Esophagus muscularis mucosa (tissue), 4 donors: ENCODE data around the gene PANX2. TPM values are rescaled to one million over a fixed set of nuclear protein-coding genes. Genes with fewer than 3 reads are reported as not detected.
A peak's percentile ranks its signal among the peaks of the same experiment; 100 is the strongest.

Experiments
- DNase-seq: peaks from one replicate; pipeline ENCODE4 v3.0.0-alpha.2; 2017; ENCODE audit errors: extremely low spot score
- H3K27ac ChIP-seq, 4 donors: fragments of 200-600 bp; sonication (generic); replicated peaks in 1 of 4; 1 replicate in 3 of 4; 2 replicates in 1 of 4; pipeline ENCODE4 v1.5.1; 2016 to 2019; ENCODE audit warnings: mild to moderate bottlenecking in 1 of 4
- H3K27me3 ChIP-seq, 4 donors: fragments of 200-600 bp; sonication (generic); one replicate each; pipeline versions ENCODE4 v1.5.1 to v1.6.0; 2016 to 2019
- H3K36me3 ChIP-seq, 4 donors: fragments of 200-600 bp; sonication (generic); one replicate each; pipeline ENCODE4 v1.5.1; 2016 to 2019
- H3K4me1 ChIP-seq, 4 donors: fragments of 200-600 bp; sonication (generic); one replicate each; pipeline ENCODE4 v1.5.1; 2016 to 2019
- H3K4me3 ChIP-seq, 4 donors: fragments of 200-600 bp; sonication (generic); 1 replicate in 2 of 4; 2 replicates in 2 of 4; pipeline ENCODE4 v1.5.1; 2016 to 2019; ENCODE audit warnings: mild to moderate bottlenecking in 4 of 4, moderate library complexity in 1 of 4
- H3K9me3 ChIP-seq, 4 donors: fragments of 200-600 bp; sonication (generic); 1 replicate in 3 of 4; 2 replicates in 1 of 4; pipeline ENCODE4 v1.5.1; 2016 to 2019
- EP300 ChIP-seq: sonication (generic); formaldehyde crosslinking; IDR thresholded peaks from one replicate; pipeline ENCODE4 v1.6.1; 2017; ENCODE audit warnings: antibody characterized with exemption
- POLR2A ChIP-seq: fragments of 450-650 bp; IDR thresholded peaks from one replicate; pipeline ENCODE4 v1.6.1; 2017; ENCODE audit warnings: antibody characterized with exemption, moderate library complexity, mild to moderate bottlenecking, low read depth
- POLR2AphosphoS5 ChIP-seq, 2 donors: sonication (generic); formaldehyde crosslinking; IDR thresholded peaks; one replicate each; pipeline ENCODE4 v1.6.1; 2017; ENCODE audit warnings: antibody characterized with exemption in 2 of 2
- WGBS: methylation state at CpG from one replicate; pipeline ENCODE4 v1.1.5; 2018; 5-methylcytosine and 5-hydroxymethylcytosine counted together
- intact Hi-C: fragments of 100-400 bp; cut with DNase I; formaldehyde crosslinking; loops from one replicate; pipeline ENCODE4 v1.15.1; 2023
- total RNA-seq, 4 donors: library from RNA; depleted of rRNA; stranded (reverse); fragments of >200 nt; gene quantifications; one replicate each; pipeline versions ENCODE4 v1.1.0 to v1.2.1, GENCODE V29; 2016
- TF ChIP-seq, protein P1 (sequence below), 3 experiments: fragments of 200-600 bp in 2 of 3; fragments of 450-650 bp in 1 of 3; sonication (generic) in 2 of 3; IDR thresholded peaks; one replicate each; pipeline ENCODE4 v1.5.1; 2017 to 2019; ENCODE audit warnings: antibody characterized with exemption in 3 of 3, mild to moderate bottlenecking in 2 of 3, moderate library complexity in 1 of 3

Gene PANX2
- total RNA-seq, 4 donors from 2014 or later, result 0.33 to 1.0 (median 0.56) TPM

DNA sequence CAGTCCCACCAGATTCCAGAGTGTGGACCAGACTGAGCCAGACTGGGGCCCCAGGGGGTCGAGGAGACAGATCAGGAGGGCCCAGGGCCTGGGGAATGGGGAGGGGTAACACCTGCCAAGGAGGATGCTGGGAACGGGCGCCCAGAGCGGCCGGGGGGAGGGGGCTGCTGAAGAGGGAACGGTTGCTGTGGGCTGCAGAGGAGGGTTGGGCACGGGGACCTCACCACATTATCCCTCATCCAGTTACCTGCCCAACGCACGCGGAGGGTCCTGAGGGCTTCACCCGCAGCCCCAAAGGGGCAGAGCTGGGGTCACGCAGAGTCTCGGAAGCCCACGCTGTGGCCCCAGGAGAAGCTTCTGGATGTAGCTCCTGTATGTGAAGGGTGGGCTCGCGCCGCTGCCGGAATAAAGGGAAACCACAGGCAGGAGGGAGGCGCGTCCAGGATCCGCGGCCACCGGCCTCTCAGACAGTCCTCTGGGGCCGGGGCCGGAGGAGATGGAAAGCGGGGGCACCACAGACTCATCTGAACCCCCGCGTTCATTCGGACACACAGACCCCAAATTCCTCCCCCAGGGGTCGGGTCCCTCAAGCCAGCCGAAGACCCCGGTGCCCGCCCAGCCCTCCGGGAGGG is 29.4 kb downstream of the PANX2 start:
- peaks cover 22 to 34% (median 31%) of the 10 kb centered on the region in 4 donors for H3K4me1 ChIP-seq
- no peak for DNase-seq
- H3K4me3 ChIP-seq, result peak overlapping the region; percentile 73 to 96 (median 90)
- H3K27me3 ChIP-seq, result no peaks in the 10 kb centered on the region
- H3K27ac ChIP-seq, result peak overlapping the region; percentile 81 to 88 (median 82)
- no peak for TF ChIP-seq POLR2AphosphoS5 (IDR thresholded peaks at IDR 0.05)
- TF ChIP-seq POLR2A, result no peak
- no peak for TF ChIP-seq EP300
- TF ChIP-seq, protein P1, sequence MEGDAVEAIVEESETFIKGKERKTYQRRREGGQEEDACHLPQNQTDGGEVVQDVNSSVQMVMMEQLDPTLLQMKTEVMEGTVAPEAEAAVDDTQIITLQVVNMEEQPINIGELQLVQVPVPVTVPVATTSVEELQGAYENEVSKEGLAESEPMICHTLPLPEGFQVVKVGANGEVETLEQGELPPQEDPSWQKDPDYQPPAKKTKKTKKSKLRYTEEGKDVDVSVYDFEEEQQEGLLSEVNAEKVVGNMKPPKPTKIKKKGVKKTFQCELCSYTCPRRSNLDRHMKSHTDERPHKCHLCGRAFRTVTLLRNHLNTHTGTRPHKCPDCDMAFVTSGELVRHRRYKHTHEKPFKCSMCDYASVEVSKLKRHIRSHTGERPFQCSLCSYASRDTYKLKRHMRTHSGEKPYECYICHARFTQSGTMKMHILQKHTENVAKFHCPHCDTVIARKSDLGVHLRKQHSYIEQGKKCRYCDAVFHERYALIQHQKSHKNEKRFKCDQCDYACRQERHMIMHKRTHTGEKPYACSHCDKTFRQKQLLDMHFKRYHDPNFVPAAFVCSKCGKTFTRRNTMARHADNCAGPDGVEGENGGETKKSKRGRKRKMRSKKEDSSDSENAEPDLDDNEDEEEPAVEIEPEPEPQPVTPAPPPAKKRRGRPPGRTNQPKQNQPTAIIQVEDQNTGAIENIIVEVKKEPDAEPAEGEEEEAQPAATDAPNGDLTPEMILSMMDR (IDR thresholded peaks at IDR 0.05), result no peak
- no peaks in the 10 kb centered on the region for H3K9me3 ChIP-seq
- 11% methylated on average over 21 of the region's 34 CpGs for WGBS
- H3K36me3 ChIP-seq, result peaks cover 0 to 51% (median 42%) of the 10 kb centered on the region in 4 donors
- intact Hi-C loops, result no loop called here

DNA sequence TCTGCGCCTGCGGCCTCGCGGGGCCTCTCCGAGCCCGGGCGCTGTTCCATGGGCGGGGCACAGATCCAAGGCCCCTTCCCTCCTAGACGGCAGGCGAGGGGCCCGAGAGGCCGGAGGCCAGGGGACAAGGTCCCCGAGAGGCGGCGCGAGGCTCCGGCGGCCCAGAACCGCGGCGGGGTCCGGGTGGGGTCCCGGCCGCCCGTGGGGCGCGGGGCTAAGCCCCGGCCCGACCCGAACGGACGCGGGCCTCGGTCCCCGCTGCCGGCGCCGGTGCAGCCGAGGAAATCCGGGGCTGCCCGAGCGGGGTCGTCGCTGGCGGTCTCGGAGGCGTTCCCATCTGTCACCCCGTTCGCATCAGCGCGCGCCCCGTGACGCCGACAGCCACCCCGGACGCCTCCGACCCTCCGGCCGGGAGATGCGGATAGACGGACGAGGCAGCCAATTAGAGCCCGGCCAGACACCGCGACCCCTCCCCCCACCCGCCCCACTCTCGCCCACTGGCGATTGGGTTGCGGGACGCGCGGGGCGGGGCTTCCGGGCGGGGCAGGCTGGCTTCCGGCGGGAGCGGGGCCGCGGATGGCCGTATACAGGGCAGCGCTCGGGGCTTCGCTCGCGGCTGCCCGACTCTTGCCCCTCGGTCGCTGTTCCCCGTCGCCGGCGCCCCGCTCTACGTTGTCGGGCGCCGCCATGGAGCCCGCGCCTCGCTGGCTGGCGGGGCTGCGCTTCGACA is 30.1 kb downstream of the PANX2 start, which contains the start of gene SELENOO:
Gene SELENOO (plus strand): TSS at position 551 of the 730 bp plus-strand sequence. CDS start 26 bp downstream, at position 577.
- DNase-seq, result peak; percentile 98
- peak within 1 kb of the TSS; percentile 73 to 96 (median 90) for H3K4me3 ChIP-seq
- no peaks in the 10 kb centered on the region for H3K27me3 ChIP-seq
- H3K4me1 ChIP-seq, result peaks cover 22 to 40% (median 36%) of the 10 kb centered on the region in 4 donors
- peak within 1 kb of the TSS; percentile 81 to 88 (median 82) for H3K27ac ChIP-seq
- TF ChIP-seq, protein P1 (IDR thresholded peaks at IDR 0.05), result peak in 1 of 3 experiments; percentile 11
- TF ChIP-seq POLR2A, result peak; percentile 78
- no peak for TF ChIP-seq EP300
- peak; percentile 84 to 92 for TF ChIP-seq POLR2AphosphoS5 (IDR thresholded peaks at IDR 0.05)
- WGBS, result 2% methylated on average over 10 of the region's 105 CpGs
- H3K36me3 ChIP-seq, result peaks cover 0 to 45% (median 39%) of the 10 kb centered on the region in 4 donors
- intact Hi-C loops, result no loop called here
- no peaks in the 10 kb centered on the region for H3K9me3 ChIP-seq

DNA sequence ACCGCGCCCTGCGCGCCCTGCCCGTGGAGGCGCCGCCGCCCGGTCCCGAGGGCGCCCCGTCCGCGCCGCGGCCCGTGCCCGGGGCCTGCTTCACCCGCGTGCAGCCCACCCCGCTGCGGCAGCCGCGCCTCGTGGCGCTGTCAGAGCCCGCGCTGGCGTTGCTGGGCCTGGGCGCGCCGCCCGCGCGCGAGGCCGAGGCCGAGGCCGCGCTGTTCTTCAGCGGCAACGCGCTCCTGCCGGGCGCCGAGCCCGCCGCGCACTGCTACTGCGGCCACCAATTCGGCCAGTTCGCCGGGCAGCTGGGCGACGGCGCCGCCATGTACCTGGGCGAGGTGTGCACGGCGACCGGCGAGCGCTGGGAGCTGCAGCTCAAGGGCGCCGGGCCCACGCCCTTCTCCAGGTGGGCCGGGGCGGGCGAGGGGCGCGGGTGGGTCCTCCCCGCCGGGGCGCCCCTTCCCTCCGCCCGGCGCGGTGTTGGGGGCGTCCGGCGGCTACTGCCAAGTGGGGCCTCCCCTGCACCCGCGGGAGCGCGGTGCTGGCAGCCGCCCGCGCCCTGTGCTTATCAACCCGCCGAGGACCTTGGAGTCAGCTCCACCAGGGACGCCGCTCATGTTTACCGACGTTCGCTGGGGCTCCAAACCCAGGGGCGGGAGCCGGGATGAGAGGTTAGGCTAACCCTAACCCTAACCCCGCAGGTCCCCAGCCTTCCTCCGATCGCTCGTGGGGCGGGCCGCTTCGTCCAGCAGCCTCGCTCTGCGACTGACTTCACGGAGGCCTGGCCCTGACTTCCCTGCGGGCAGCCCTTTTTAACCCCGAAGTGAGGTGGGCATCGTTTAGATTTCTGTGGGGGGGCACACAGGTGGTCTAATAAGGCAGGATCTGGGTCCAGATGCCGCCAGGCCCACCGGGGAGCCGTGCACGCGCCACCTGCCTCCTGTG is 30.9 kb downstream of the PANX2 start:
- Histone ChIP-seq H3K36me3 (peaks cover 0 to 41% (median 38%) of the 10 kb centered on the region in 4 donors), H3K4me1 (peaks cover 25 to 49% (median 44%) of the 10 kb centered on the region in 4 donors), H3K9me3 (no peaks in the 10 kb centered on the region), H3K27ac (peak overlapping the region; percentile 81 to 88 (median 82)), H3K4me3 (peak overlapping the region; percentile 73 to 96 (median 90)), H3K27me3 (no peaks in the 10 kb centered on the region)
- TF ChIP-seq POLR2AphosphoS5 (IDR thresholded peaks at IDR 0.05) (no peak), EP300 (no peak), POLR2A (no peak)
- TF ChIP-seq, protein P1 (IDR thresholded peaks at IDR 0.05), result no peak
- WGBS, result 27% methylated on average over 7 of the region's 115 CpGs
- no peak for DNase-seq
- intact Hi-C loops, result no loop called here

DNA sequence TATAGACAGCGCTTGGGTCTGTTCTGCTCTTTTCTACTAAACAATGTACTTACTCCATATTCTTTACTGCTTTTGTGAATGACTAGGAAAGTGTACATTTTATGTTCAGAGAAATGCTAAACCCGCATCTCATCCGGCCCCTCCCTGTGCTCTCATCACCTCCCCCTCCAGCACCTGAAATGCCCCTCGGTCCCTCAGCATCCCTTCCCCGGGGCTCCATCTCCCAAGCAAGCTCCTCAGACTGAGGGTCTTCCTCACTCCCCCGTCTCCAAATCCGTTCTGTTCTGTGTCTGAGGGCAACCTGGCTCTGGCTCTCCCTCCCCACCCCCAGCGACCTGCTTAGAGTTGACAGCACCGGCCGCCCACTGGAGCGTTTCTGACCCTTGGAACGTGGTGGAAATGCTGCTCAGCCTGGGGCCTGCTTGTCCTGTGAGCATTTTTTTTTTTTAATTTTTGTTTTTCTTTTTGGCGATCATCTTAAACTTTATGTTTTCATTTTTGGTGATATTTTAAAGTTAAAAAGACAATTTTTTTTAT is 31.7 kb downstream of the PANX2 start:
- Histone ChIP-seq H3K4me1 (peaks cover 33 to 56% (median 51%) of the 10 kb centered on the region in 4 donors), H3K4me3 (peak overlapping the region; percentile 73 to 96 (median 90)), H3K27me3 (no peaks in the 10 kb centered on the region), H3K9me3 (no peaks in the 10 kb centered on the region), H3K36me3 (peaks cover 3 to 43% (median 40%) of the 10 kb centered on the region in 4 donors), H3K27ac (peak overlapping the region in 1 of 4 donors; percentile 83)
- intact Hi-C loops, result no loop called here
- 69% methylated on average over 13 of the region's 13 CpGs for WGBS
- DNase-seq, result no peak
- no peak for TF ChIP-seq POLR2AphosphoS5 (IDR thresholded peaks at IDR 0.05)
- TF ChIP-seq, protein P1 (IDR thresholded peaks at IDR 0.05), result no peak
- no peak for TF ChIP-seq EP300
- no peak for TF ChIP-seq POLR2A
